ENCODE measurements around the gene GLIS1.

GRCh38 chr1:53578358-53578757, 160.6 kb downstream of the GLIS1 start:
- TF ChIP-seq, protein P1, sequence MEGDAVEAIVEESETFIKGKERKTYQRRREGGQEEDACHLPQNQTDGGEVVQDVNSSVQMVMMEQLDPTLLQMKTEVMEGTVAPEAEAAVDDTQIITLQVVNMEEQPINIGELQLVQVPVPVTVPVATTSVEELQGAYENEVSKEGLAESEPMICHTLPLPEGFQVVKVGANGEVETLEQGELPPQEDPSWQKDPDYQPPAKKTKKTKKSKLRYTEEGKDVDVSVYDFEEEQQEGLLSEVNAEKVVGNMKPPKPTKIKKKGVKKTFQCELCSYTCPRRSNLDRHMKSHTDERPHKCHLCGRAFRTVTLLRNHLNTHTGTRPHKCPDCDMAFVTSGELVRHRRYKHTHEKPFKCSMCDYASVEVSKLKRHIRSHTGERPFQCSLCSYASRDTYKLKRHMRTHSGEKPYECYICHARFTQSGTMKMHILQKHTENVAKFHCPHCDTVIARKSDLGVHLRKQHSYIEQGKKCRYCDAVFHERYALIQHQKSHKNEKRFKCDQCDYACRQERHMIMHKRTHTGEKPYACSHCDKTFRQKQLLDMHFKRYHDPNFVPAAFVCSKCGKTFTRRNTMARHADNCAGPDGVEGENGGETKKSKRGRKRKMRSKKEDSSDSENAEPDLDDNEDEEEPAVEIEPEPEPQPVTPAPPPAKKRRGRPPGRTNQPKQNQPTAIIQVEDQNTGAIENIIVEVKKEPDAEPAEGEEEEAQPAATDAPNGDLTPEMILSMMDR (IDR thresholded peaks at IDR 0.05; ENCODE audit: low read depth, low read length, poor library complexity, severe bottlenecking) = no peak
- no peak for TF ChIP-seq EZH2phosphoT487 (IDR thresholded peaks at IDR 0.05; ENCODE audit: borderline replicate concordance, low read length)

Data from DOHH2 (cell line).